Keratinocyte (primary cell): ENCODE results near the gene NGB. TPM values are rescaled to one million over a fixed set of nuclear protein-coding genes. Genes with fewer than 3 reads are reported as not detected.

ENCODE experiments used
- DNase-seq: peaks from one replicate; pipeline ENCODE4 v3.0.0-alpha.2; 2011; ENCODE audit warnings: low read depth, missing footprints, low spot score
- FAIRE-seq: peaks from 2 replicates; lab custom pipeline; 2011; peaks lifted over from hg19 to GRCh38; lab: Jason Lieb, UNC
- H2AFZ ChIP-seq: 2 replicates; pipeline ENCODE4 v1.6.0; 2012; ENCODE audit warnings: low read length, control low read depth, inconsistent platforms; ENCODE audit not compliant: control insufficient read depth
- H3K27ac ChIP-seq: 2 replicates; pipeline ENCODE4 v1.5.1; 2011; ENCODE audit warnings: low read length; ENCODE audit not compliant: control insufficient read depth, insufficient read depth
- H3K27me3 ChIP-seq: 3 replicates; pipeline ENCODE4 v1.6.0; 2011; ENCODE audit warnings: low read length; ENCODE audit not compliant: control insufficient read depth, insufficient read depth; ENCODE audit errors: extremely low read depth
- H3K36me3 ChIP-seq, 2 experiments: 2 replicates in 1 of 2; 3 replicates in 1 of 2; pipeline ENCODE4 v1.5.1; 2011; ENCODE audit warnings: low read length in 2 of 2, mild to moderate bottlenecking in 1 of 2; ENCODE audit not compliant: control insufficient read depth in 2 of 2, insufficient read depth in 2 of 2; ENCODE audit errors: extremely low read depth in 1 of 2
- H3K4me1 ChIP-seq: 3 replicates; pipeline ENCODE4 v1.5.1; 2011; ENCODE audit warnings: low read length; ENCODE audit not compliant: control insufficient read depth, insufficient read depth; ENCODE audit errors: extremely low read depth
- H3K4me2 ChIP-seq: 3 replicates; pipeline ENCODE4 v1.6.0; 2011; ENCODE audit warnings: low read depth, low read length; ENCODE audit not compliant: control insufficient read depth, insufficient read depth; ENCODE audit errors: extremely low read depth
- H3K4me3 ChIP-seq, 3 experiments: fragments of 200-600 bp in 1 of 3; sonication (generic) in 1 of 3; 2 replicates in 2 of 3; 3 replicates in 1 of 3; pipeline ENCODE4 v1.5.1; 2011 to 2016; ENCODE audit warnings: low read length in 3 of 3, mild to moderate bottlenecking in 3 of 3, control low read depth in 2 of 3, inconsistent platforms in 1 of 3, low read depth in 1 of 3, mixed read lengths in 1 of 3, mixed run types in 1 of 3, moderate library complexity in 1 of 3; ENCODE audit not compliant: control insufficient read depth in 2 of 3, insufficient read depth in 2 of 3; ENCODE audit errors: extremely low read depth in 1 of 3
- H3K79me2 ChIP-seq: 2 replicates; pipeline ENCODE4 v1.6.0; 2012; ENCODE audit warnings: low read length; ENCODE audit not compliant: control insufficient read depth, insufficient read depth
- H3K9ac ChIP-seq: 3 replicates; pipeline ENCODE4 v1.6.0; 2011; ENCODE audit warnings: low read length; ENCODE audit not compliant: control insufficient read depth, insufficient read depth; ENCODE audit errors: extremely low read depth
- H3K9me1 ChIP-seq: 3 replicates; pipeline ENCODE4 v1.6.0; 2011; ENCODE audit warnings: low read length; ENCODE audit not compliant: control insufficient read depth, insufficient read depth; ENCODE audit errors: extremely low read depth
- H3K9me3 ChIP-seq: 2 replicates; pipeline ENCODE4 v1.5.1; 2012; ENCODE audit warnings: low read depth, low read length; ENCODE audit not compliant: control insufficient read depth
- H4K20me1 ChIP-seq: 3 replicates; pipeline ENCODE4 v1.6.0; 2011; ENCODE audit warnings: low read length; ENCODE audit not compliant: control insufficient read depth, insufficient read depth; ENCODE audit errors: extremely low read depth
- CTCF ChIP-seq, 3 experiments: IDR thresholded peaks in 1 of 3; conservative IDR thresholded peaks in 1 of 3; optimal IDR thresholded peaks in 1 of 3; 2 replicates in 2 of 3; 3 replicates in 1 of 3; pipeline versions ENCODE3 to v1.5.1; 2011; ENCODE audit warnings: low read length in 3 of 3, mild to moderate bottlenecking in 3 of 3, moderate library complexity in 2 of 3, control low read depth in 1 of 3, inconsistent platforms in 1 of 3; ENCODE audit not compliant: insufficient read depth in 2 of 3; ENCODE audit errors: extremely low read depth in 1 of 3
- EZH2 ChIP-seq: IDR thresholded peaks from one replicate; pipeline ENCODE4 v1.6.1; 2012; ENCODE audit warnings: inconsistent platforms, mild to moderate bottlenecking, low read length, moderate library complexity
- dilution Hi-C: fragments of 300-500 bp; cut with MboI; formaldehyde crosslinking; loops from one replicate; pipeline ENCODE4 v1.7.0; 2020; ENCODE audit warnings: low sequenced_read_pairs; ENCODE audit not compliant: extremely low pct_ligation_motif_present
- polyA plus RNA-seq, 5 experiments: library from polyadenylated mRNA; depleted of rRNA in 3 of 5; stranded (reverse) in 3 of 5; stranded (forward) in 1 of 5; unstranded in 1 of 5; fragments of >200 nt; gene quantifications; 1 replicate in 1 of 5; 2 replicates in 3 of 5; 3 replicates in 1 of 5; pipeline versions ENCODE4 v1.2.1 to v1.2.3, GENCODE V29; 2011 to 2012; ENCODE audit warnings: missing spikeins in 2 of 5, low read depth in 1 of 5, low replicate concordance in 1 of 5

The NGB gene
- polyA plus RNA-seq, 1 donor (not counting 4 experiments of a cell fraction or from before 2014, with no cell fraction given) = not detected

GRCh38 chr14:77305696-77306095, 34.7 kb upstream of the NGB start:
- H3K27me3 ChIP-seq = no peaks in the 10 kb centered on the region
- DNase-seq (no peak), FAIRE-seq (no peak)
- H3K9me1 ChIP-seq = peaks cover 2% of the 10 kb centered on the region
- H3K4me1 ChIP-seq = peaks cover 30% of the 10 kb centered on the region
- H3K9ac ChIP-seq = no peak overlapping the region
- H3K9me3 ChIP-seq = no peaks in the 10 kb centered on the region
- peaks cover 5% of the 10 kb centered on the region in 2 experiments for H3K36me3 ChIP-seq
- dilution Hi-C loops = no loop called here
- H3K4me2 ChIP-seq = no peak overlapping the region
- no peak for TF ChIP-seq EZH2
- no peak for TF ChIP-seq CTCF (optimal IDR thresholded peaks at IDR 0.05 in 1 of 3, IDR thresholded peaks at IDR 0.05 in 1 of 3, conservative IDR thresholded peaks at IDR 0.05 in 1 of 3; ENCODE audit: extremely low read depth in 1 of 3, insufficient read depth in 2 of 3, low read length in 3 of 3)
- no peaks in the 10 kb centered on the region for H4K20me1 ChIP-seq
- H3K27ac ChIP-seq = no peak overlapping the region
- H2AFZ ChIP-seq = no peak overlapping the region
- H3K79me2 ChIP-seq = no peaks in the 10 kb centered on the region
- no peak overlapping the region for H3K4me3 ChIP-seq

GRCh38 chr14:77303417-77304156, 32.6 kb upstream of the NGB start:
- FAIRE-seq = peak; percentile 96
- DNase-seq = peak; percentile 75

More at GRCh38 chr14:77303417-77304156, 32.6 kb upstream of the NGB start:
- TF ChIP-seq EZH2 (no peak), CTCF (optimal IDR thresholded peaks at IDR 0.05 in 1 of 3, IDR thresholded peaks at IDR 0.05 in 1 of 3, conservative IDR thresholded peaks at IDR 0.05 in 1 of 3; ENCODE audit: extremely low read depth in 1 of 3, insufficient read depth in 2 of 3, low read length in 3 of 3) (peak in 1 of 3 experiments; percentile 0)
- peaks cover 2% of the 10 kb centered on the region for H3K9me1 ChIP-seq
- peak overlapping the region; percentile 60 for H3K9ac ChIP-seq
- no peaks in the 10 kb centered on the region for H3K9me3 ChIP-seq
- H3K27me3 ChIP-seq = no peaks in the 10 kb centered on the region
- H4K20me1 ChIP-seq = no peaks in the 10 kb centered on the region
- H3K4me1 ChIP-seq = peaks cover 30% of the 10 kb centered on the region
- peaks cover 9 to 17% of the 10 kb centered on the region in 2 experiments for H3K36me3 ChIP-seq
- H3K4me2 ChIP-seq = peak overlapping the region; percentile 58
- peak overlapping the region; percentile 84 for H3K27ac ChIP-seq
- no peaks in the 10 kb centered on the region for H3K79me2 ChIP-seq
- H3K4me3 ChIP-seq = no peak overlapping the region
- no peak overlapping the region for H2AFZ ChIP-seq
- dilution Hi-C loops = no loop called here
